Hematopoietic multipotent progenitor cell treated with erythropoietin and hydrocortisone succinate and interleukin-3 and kit ligand, for 8 days (in vitro differentiated cells): Measurements from ENCODE around the gene FAM174C.

ENCODE experiments used
- DNase-seq: peaks from one replicate; pipeline ENCODE4 v3.0.0-alpha.2; 2015

The FAM174C gene

GRCh38 chr19:1275976-1276627 is 772 bp downstream of the FAM174C start:
- DNase-seq: no peak

- no peak for DNase-seq
Observed at GRCh38 chr19:1276628-1277022, 1.3 kb downstream of the FAM174C start.

- no peak for DNase-seq
Observed at GRCh38 chr19:1277061-1277460, 1.7 kb downstream of the FAM174C start.

GRCh38 chr19:1278074-1278473 is 2.7 kb downstream of the FAM174C start:
- DNase-seq: no peak

GRCh38 chr19:1278713-1279660 is 3.7 kb downstream of the FAM174C start:
- no peak for DNase-seq

GRCh38 chr19:1279782-1280341 is 4.5 kb downstream of the FAM174C start:
- DNase-seq: peak; percentile 84

GRCh38 chr19:1280636-1281568 is 5.6 kb downstream of the FAM174C start:
- DNase-seq: no peak

GRCh38 chr19:1281569-1282287 is 6.4 kb downstream of the FAM174C start:
- no peak for DNase-seq

- DNase-seq: no peak
Observed at GRCh38 chr19:1282588-1283206, 7.4 kb downstream of the FAM174C start.

- no peak for DNase-seq
Observed at GRCh38 chr19:1283207-1283916, 8.0 kb downstream of the FAM174C start.

GRCh38 chr19:1283917-1284292 is 8.6 kb downstream of the FAM174C start:
- DNase-seq: no peak

- DNase-seq: no peak
Observed at GRCh38 chr19:1284293-1284978, 9.1 kb downstream of the FAM174C start.

- no peak for DNase-seq
Observed at GRCh38 chr19:1284979-1285736, 9.8 kb downstream of the FAM174C start.

GRCh38 chr19:1285737-1286360 is 10.5 kb downstream of the FAM174C start, which contains the start of gene EFNA2:
Gene EFNA2 (plus strand): TSS chr19:1285873. CDS start chr19:1286169, 296 bp downstream.
- no peak for DNase-seq

GRCh38 chr19:1286487-1287353 is 11.4 kb downstream of the FAM174C start:
- DNase-seq: no peak

- DNase-seq: no peak
Observed at GRCh38 chr19:1287354-1288225, 12.3 kb downstream of the FAM174C start.

GRCh38 chr19:1288226-1288612 is 12.9 kb downstream of the FAM174C start:
- no peak for DNase-seq
